GM19043 (cell line): Measurements from ENCODE around the gene ZSWIM6.

Source experiments
- ATAC-seq: cut with Tn5 transposase; IDR thresholded peaks from one replicate; pipeline ENCODE4 v1.9.1; 2021; ENCODE audit warnings: low read depth; ENCODE audit not compliant: unreplicated experiment

The ZSWIM6 gene

DNA sequence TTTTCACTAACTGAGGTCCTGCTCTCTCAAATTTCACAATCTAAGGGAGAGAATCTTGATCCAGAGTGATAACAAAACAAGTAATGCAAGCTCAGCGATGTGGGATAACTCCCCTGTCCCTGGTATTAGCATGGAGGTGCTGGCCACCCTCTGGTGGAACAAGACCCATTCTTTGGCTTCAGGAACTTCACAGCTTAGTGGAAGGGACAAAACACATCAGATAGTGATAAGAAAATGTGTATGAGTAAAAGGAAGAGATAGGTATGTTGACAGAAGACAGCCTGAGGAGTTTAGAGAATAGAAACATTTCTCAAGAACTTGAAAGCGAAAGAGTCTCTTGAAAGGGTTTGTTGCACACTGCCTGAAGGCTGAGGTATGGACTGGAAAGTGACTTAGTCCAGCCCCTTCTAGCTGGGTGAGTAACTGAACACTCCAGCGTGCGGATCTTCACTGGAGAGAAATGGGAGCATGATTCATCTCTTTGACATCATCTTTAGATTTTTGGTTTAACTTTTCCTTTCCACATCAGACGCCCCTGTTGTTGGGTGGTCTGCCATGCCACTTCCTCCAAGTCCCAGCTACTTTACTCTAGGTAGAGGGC is 25.4 kb upstream of the ZSWIM6 start:
- peak; percentile 60 for ATAC-seq

DNA sequence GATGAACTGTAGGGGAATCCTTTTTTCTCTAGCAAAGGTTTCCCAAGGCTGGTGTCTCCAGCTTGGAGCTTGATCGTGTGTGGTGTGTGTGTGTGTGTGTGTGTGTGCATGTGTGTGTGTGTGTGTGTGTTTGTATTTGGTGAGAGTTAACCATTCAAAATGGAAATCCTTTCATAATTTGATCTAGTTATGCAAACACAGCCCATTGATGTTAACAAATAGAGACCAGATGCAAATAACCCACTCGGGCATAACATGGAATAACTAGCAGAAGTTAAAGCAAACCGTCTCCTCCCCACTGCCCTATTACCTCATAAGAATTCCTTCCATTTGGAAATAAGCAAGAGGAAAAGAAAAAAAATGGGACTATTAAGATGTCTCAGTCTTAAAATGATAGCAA is 24.9 kb upstream of the ZSWIM6 start:
- no peak for ATAC-seq

GRCh38 chr5:61307611-61308010 is 24.4 kb upstream of the ZSWIM6 start:
- no peak for ATAC-seq

- no peak for ATAC-seq
Measured at GRCh38 chr5:61308712-61309111, 23.3 kb upstream of the ZSWIM6 start.

DNA sequence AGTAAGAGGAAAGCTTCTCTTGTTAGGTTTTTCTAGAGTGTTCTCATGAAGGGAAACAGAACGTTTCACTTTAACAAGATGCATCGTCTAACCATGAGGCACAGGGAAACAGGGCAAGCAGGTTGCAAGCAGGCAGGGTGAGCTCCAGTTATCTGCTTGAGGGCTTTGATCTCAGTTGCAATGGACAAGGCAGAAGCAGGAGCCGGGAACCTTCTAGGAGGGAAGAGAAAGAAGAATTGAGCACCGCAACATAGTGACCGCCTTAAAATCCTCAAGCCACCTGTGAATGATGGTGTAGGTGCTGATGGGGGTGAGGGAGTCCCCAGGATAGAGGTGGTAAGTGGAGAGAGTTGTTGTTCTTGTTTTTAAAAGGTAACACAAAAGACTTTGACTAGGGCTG is 22.9 kb upstream of the ZSWIM6 start:
- no peak for ATAC-seq

- ATAC-seq = no peak
Measured at GRCh38 chr5:61311056-61311610, 20.9 kb upstream of the ZSWIM6 start.

GRCh38 chr5:61311836-61312808 is 19.9 kb upstream of the ZSWIM6 start:
- no peak for ATAC-seq

DNA sequence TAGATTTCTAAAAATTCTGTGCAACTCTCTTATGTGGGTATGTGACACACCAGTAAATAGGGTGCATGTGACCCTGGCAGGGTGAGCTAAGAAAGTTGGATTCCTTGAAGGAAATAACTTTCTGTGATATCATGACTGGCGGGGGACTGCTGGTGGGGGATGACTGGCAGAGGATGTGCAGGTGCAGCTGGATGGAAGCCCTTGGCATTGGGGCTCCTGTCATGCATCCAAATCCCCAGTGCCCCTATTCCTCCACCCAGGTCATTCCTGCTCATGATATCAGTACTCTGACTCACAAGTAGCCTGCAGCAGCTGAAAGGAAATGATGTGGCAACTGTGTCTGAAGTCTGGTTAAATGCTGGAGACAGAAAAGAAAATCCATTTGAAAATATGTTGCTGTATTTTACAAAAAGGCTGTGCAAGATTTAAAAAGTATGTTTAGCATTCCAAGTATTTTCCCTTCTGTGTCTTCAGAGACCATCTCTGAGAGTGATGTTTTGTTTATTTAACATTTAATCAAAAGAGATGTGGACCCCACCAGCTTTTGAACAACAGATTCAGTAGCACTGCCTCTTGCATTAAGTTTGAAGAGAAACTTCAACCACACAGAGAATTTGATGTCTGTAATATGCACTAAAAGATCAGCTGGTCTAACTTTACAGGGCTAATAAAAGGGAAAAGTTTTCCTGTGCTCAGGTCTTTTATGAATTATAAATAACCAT is 17.9 kb upstream of the ZSWIM6 start:
- no peak for ATAC-seq

DNA sequence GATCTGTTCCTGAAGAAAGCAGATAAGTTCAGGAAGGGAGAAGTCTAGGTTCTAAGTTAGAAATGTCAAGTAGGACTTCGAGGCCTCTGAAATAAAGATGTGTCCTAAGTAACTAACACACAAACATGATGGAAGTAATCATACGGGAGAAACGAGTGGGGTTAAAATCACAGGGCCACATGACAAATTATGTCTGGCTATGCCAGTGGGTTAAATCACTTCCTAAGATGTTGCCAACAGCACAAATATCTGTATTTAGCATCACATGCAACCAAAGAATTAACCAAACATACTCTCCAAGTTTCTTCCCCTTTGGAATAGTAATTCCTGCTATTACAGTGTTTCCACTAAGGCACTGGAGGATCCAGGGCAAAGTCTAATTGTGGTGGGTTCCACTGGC is 13.7 kb upstream of the ZSWIM6 start:
- no peak for ATAC-seq

GRCh38 chr5:61319388-61320146 is 12.5 kb upstream of the ZSWIM6 start:
- peak; percentile 98 for ATAC-seq

GRCh38 chr5:61320860-61321259 is 11.2 kb upstream of the ZSWIM6 start:
- ATAC-seq = no peak

GRCh38 chr5:61321669-61322068 is 10.4 kb upstream of the ZSWIM6 start:
- no peak for ATAC-seq

DNA sequence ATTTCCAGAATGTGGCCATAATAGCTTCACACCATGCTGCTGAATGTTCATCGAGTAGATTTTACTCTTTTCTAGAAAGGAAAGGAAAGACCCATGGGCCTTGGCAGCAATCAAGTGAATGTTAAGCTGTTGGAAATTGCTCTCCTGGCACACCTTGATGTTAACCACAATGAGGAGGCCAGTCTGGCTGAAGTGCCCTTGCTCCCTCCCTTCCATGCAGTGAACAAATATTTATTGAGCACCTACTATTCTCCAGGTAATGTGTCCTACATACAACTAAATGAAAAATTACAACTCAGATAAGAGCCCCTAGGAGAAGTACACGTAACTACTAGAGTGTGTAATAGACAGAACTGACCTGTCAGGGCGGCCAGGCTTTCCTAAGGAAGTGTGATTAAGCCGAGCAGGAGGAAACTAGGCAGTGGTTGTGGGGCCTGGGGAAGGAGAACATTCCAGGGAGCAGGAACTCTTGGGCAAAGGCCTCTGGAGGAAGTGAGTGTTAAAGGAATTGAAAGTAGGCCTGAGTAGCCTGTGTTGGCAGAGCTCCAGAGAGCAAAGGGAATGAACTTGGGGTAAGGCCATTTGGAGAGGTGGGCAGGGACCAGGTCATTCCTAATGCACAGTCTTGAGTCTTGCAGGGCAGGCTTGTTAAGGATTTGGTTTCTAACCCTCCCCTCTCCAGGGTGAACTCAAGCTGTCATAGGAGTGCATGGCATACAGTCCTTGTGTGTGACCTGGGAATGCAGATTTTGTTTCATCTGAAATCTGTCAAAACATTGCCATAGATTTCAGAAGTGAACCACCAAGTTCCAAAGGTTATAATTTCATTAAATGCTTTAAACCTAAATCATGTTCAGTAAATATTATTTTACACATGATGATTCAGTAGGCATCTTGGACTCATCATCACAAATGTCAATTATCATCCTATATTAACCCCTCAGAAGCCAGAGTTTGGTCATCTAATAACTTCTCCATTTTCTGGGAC is 9.0 kb upstream of the ZSWIM6 start:
- ATAC-seq = no peak

DNA sequence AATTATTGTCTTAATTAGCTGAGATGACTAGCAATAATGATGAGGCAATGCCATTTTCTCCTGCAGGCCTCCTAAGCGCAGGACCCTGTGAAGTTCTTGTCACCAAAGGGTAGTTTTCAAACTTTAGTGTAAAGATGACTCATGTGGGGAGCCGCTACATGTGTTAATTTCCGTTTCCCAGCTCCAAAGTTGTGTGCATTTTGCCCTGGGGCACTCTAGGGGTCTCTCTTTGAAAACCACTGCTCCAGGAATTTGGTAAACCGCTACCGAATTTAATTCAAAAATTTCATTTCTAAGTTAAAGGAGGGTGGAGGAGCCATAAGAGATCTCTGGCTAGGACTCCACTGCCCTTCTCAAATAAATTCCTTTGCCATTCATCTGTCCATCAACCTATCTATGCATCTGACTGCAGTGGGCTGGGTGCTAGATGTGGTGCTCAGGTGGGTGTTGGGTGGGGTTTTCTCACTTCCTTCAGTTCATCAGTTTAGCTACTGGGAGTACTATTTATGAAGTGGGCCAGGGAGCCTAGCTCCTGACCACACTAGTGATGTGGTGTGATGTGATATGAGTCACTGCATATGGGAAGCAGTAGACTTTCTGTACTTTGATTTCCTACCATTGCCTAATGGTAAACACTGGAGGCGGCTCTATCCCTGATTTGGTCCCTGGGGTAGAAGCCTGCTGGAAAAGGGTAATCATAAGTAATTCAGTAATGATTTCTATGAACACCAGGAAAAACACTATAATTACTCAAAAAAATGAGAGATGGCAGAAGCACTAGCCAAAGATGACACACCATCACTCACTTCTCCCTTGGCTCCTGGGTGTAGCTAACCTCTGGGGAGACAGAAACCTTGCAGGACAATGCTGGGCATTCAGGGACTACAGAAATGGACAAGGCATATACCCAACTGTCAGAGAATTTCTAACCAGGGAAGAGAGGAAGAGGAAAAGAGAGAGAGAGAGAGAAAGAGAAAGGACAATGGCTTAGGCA is 4.0 kb upstream of the ZSWIM6 start:
- peak; percentile 25 for ATAC-seq

DNA sequence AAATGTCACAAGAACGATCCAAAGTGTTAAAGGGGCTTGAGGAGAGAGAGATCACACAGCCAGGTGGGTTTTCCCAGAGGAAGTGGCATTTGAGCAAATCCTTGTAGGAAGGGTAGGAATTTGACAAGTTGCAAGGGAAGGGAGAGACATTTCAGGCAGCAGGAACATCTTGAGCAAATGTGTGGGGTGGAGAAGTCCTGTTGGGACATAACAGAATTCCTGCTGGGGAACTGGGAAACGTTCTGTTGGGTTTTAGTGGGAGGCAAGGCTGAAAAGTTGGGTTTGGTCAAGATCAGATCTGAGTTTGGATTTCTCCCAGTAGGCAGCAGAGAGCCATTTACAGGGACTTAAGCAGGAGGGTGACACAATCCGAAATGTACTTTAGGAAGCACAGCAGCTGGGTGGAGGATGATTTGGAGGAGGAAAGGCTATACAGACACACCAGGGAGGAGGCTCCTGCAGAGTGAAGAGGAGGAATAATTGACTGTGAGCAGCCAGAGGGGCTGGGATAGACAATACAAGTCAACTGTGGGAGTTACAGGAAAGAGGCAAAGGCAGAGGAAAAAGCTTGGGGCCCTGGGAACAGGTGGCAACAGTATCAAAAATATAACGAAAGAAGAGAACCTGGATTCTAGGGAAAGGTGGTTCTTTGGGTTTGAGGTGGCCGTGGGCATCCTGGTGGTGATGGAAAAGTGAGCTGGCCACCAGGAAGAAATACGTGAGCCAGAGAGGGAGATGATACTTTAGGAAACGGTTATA is 3.1 kb upstream of the ZSWIM6 start:
- ATAC-seq = no peak

DNA sequence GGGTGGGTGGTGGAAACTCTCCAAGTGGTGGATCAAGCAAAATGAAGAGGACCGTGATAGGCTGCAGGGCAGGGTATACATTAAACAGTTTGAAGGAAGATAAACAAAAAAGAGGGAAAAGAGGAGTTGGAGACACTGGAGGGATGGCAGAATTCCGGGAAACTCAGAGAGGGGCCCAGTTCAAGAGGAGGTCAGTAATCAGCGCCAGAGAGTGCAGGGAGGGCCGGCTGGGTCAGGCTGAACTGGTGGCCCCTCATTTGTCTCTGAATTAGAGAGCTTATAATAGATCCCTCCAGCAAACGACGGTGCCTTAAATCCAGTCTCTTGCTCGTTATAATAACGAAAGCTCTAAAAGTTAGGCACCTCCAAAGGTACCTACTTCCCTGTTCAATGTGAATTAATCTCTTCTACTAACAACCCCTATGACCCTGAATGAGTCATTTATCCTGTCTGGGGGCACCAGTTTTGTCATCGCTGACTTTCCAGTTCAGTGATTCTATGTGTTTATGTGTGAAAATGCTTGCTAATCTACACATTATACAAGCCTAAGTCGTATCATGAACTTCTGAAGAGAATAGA is 2.4 kb upstream of the ZSWIM6 start:
- ATAC-seq = no peak

- no peak for ATAC-seq
Measured at GRCh38 chr5:61330341-61330844, 1.7 kb upstream of the ZSWIM6 start.
